ENCODE data around the gene SEMA3F.

DNA sequence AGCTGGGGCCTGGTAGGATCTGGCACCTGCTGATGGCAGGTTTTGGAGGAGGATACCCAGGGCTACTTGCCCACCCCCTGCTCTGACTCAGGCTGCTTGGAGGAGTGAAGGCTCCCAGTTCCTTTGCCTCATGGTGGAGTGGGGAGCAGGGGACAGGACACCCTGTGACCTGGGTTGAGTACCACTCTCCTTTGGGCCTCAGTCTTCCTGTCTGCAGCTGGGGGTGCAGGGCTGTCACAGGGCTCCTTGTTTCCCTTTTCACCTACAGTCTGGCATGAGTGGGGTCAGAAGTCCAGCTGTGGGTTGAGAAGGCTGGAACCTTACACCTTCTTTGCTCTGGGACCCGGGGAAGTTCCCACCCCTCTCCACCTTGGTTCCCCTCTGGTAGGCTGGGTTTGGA is 14.7 kb downstream of the SEMA3F start:
- TF ChIP-seq, protein P1, sequence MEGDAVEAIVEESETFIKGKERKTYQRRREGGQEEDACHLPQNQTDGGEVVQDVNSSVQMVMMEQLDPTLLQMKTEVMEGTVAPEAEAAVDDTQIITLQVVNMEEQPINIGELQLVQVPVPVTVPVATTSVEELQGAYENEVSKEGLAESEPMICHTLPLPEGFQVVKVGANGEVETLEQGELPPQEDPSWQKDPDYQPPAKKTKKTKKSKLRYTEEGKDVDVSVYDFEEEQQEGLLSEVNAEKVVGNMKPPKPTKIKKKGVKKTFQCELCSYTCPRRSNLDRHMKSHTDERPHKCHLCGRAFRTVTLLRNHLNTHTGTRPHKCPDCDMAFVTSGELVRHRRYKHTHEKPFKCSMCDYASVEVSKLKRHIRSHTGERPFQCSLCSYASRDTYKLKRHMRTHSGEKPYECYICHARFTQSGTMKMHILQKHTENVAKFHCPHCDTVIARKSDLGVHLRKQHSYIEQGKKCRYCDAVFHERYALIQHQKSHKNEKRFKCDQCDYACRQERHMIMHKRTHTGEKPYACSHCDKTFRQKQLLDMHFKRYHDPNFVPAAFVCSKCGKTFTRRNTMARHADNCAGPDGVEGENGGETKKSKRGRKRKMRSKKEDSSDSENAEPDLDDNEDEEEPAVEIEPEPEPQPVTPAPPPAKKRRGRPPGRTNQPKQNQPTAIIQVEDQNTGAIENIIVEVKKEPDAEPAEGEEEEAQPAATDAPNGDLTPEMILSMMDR (IDR thresholded peaks at IDR 0.05): no peak
- no peak for TF ChIP-seq EP300 (IDR thresholded peaks at IDR 0.05)
